ENCODE data around the gene LTO1. TPM values are rescaled to one million over a fixed set of nuclear protein-coding genes. Genes with fewer than 3 reads are reported as not detected.

Gene LTO1
- total RNA-seq, 1 donor from 2014 or later: 15.9 TPM

DNA sequence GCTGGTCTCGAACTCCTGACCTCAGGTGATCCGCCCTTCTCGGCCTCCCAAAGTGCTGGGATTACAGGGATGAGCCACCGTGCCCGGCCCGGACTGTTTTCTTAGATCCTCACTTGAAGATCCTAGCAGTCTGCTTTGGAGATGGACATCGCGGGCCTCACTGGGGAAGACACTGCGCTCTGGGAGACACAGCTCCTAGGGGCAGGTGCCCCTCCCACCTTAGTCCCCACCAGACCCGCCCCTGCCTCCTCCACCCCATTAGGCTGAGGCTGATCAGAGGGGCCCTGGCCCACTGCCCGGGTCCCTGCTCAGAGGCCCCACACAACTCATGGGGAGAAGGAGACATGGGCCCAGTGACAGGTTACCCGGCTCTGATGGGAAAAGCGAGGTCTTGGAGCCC is 11.3 kb upstream of the LTO1 start:
- no peak overlapping the region for H3K4me3 ChIP-seq (ENCODE audit: low read depth, low read length)
- no peak for DNase-seq (ENCODE audit: low read depth)
- TF ChIP-seq, protein P1, sequence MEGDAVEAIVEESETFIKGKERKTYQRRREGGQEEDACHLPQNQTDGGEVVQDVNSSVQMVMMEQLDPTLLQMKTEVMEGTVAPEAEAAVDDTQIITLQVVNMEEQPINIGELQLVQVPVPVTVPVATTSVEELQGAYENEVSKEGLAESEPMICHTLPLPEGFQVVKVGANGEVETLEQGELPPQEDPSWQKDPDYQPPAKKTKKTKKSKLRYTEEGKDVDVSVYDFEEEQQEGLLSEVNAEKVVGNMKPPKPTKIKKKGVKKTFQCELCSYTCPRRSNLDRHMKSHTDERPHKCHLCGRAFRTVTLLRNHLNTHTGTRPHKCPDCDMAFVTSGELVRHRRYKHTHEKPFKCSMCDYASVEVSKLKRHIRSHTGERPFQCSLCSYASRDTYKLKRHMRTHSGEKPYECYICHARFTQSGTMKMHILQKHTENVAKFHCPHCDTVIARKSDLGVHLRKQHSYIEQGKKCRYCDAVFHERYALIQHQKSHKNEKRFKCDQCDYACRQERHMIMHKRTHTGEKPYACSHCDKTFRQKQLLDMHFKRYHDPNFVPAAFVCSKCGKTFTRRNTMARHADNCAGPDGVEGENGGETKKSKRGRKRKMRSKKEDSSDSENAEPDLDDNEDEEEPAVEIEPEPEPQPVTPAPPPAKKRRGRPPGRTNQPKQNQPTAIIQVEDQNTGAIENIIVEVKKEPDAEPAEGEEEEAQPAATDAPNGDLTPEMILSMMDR (conservative IDR thresholded peaks at IDR 0.05; ENCODE audit: low read depth, low read length): no peak

GRCh38 chr11:69685348-69685747 is 10.2 kb upstream of the LTO1 start:
- no peak overlapping the region for H3K4me3 ChIP-seq (ENCODE audit: low read depth, low read length)
- TF ChIP-seq, protein P1 (conservative IDR thresholded peaks at IDR 0.05; ENCODE audit: low read depth, low read length): no peak
- DNase-seq (ENCODE audit: low read depth): no peak

GRCh38 chr11:69684651-69685050 is 9.5 kb upstream of the LTO1 start:
- TF ChIP-seq, protein P1 (conservative IDR thresholded peaks at IDR 0.05; ENCODE audit: low read depth, low read length): no peak
- no peak for DNase-seq (ENCODE audit: low read depth)
- H3K4me3 ChIP-seq (ENCODE audit: low read depth, low read length): no peak overlapping the region

- TF ChIP-seq, protein P1 (conservative IDR thresholded peaks at IDR 0.05; ENCODE audit: low read depth, low read length): peak; percentile 69
- no peak overlapping the region for H3K4me3 ChIP-seq (ENCODE audit: low read depth, low read length)
- DNase-seq (ENCODE audit: low read depth): no peak
Observed at GRCh38 chr11:69683764-69684333, 8.7 kb upstream of the LTO1 start.

DNA sequence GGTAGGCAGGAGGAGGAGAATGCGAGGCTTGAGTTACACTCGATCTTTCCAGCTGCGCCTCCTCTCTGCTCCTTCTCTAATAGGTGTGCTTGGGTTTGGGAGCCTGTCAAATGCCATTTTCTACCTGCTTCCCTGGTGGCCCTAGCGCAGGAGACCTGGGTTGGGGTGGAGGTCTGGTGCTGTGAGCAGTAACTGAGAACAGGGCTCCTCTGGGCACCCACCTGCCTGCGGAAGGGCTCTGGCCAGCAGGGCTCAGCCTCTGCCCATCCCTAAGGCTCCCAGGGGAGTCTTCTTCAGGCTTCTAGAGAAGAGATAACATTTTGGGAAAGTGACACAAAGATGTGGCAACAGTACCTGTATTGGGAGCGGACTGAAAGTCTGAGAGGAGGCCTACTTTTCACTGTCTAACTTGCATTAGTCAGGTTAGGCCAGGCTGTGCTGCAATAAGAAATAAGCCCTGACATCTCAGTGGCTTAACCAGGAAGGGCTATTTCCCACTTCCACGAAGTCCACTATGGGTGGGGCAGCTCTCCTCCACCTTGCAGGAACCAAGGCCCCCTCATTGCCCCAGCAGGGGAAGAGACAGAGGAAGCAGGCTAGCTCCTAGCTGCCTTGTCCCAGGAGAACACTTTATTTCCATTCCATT is 7.7 kb upstream of the LTO1 start:
- TF ChIP-seq, protein P1 (conservative IDR thresholded peaks at IDR 0.05; ENCODE audit: low read depth, low read length): no peak
- no peak for DNase-seq (ENCODE audit: low read depth)
- H3K4me3 ChIP-seq (ENCODE audit: low read depth, low read length): no peak overlapping the region

GRCh38 chr11:69682221-69682620 is 7.1 kb upstream of the LTO1 start:
- no peak for DNase-seq (ENCODE audit: low read depth)
- no peak overlapping the region for H3K4me3 ChIP-seq (ENCODE audit: low read depth, low read length)
- TF ChIP-seq, protein P1 (conservative IDR thresholded peaks at IDR 0.05; ENCODE audit: low read depth, low read length): no peak

DNA sequence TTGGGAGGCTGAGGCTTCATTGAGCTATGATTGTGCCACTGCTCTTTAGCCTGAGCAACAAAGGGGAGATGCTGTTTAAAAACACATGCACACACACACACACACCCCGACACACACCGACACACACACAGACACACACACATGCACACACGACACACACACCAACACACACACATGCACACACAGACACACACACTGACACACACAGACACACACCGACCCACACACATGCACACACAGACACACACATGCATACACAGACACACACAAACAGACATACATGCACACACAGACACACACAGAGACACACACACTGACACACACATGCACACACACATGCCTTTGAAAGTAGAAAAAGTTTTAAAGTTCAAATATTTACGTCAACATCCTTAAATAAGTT is 5.5 kb upstream of the LTO1 start:
- TF ChIP-seq, protein P1 (conservative IDR thresholded peaks at IDR 0.05; ENCODE audit: low read depth, low read length): no peak

More for the DNA sequence above, 5.5 kb upstream of the LTO1 start:
- no peak overlapping the region for H3K4me3 ChIP-seq (ENCODE audit: low read depth, low read length)
- no peak for DNase-seq (ENCODE audit: low read depth)

All from epithelial cell of proximal tubule (primary cell).